ENCODE measurements around the gene THY1.
"Not testable (repeated sequence)": the region's sequence is repeated elsewhere in the genome, so short reads cannot be mapped to it uniquely, and the experiment has no call there.

Gene THY1

GRCh38 chr11:119445379-119445778 is 22.4 kb upstream of the THY1 start:
- DNase-seq, result no peak

GRCh38 chr11:119441898-119442243 is 18.9 kb upstream of the THY1 start:
- DNase-seq, result no peak

GRCh38 chr11:119438599-119438998 is 15.6 kb upstream of the THY1 start:
- DNase-seq, result no peak

GRCh38 chr11:119437521-119437920 is 14.5 kb upstream of the THY1 start:
- not testable (repeated sequence) for DNase-seq

- no peak for DNase-seq
These were observed 13.7 kb upstream of the THY1 start for GRCh38 chr11:119436711-119437110.

GRCh38 chr11:119436093-119436492 is 13.1 kb upstream of the THY1 start:
- no peak for DNase-seq

GRCh38 chr11:119434591-119435330 is 11.8 kb upstream of the THY1 start:
- DNase-seq, result no peak

- no peak for DNase-seq
These were observed 10.4 kb upstream of the THY1 start for GRCh38 chr11:119433358-119433725.

GRCh38 chr11:119432484-119433357 is 9.7 kb upstream of the THY1 start:
- no peak for DNase-seq

GRCh38 chr11:119431523-119431922 is 8.6 kb upstream of the THY1 start:
- DNase-seq, result no peak

- DNase-seq, result no peak
These were observed 4.3 kb upstream of the THY1 start for GRCh38 chr11:119427279-119427678.

- no peak for DNase-seq
These were observed 3.2 kb upstream of the THY1 start for GRCh38 chr11:119426142-119426541.

GRCh38 chr11:119424775-119425174 is 1.8 kb upstream of the THY1 start:
- no peak for DNase-seq

- DNase-seq, result no peak
These were observed 1.3 kb upstream of the THY1 start for GRCh38 chr11:119424276-119424675.

- no peak for DNase-seq
These were observed 710 bp upstream of the THY1 start for GRCh38 chr11:119423509-119424254.

GRCh38 chr11:119421941-119422808 is 797 bp downstream of the THY1 start:
- DNase-seq, result no peak

GRCh38 chr11:119421351-119421750 is 1.6 kb downstream of the THY1 start:
- DNase-seq, result no peak

- no peak for DNase-seq
These were observed 2.3 kb downstream of the THY1 start for GRCh38 chr11:119420631-119421030.

GRCh38 chr11:119419834-119420492 is 3.0 kb downstream of the THY1 start:
- DNase-seq, result no peak

GRCh38 chr11:119419246-119419645 is 3.7 kb downstream of the THY1 start:
- DNase-seq, result no peak

- no peak for DNase-seq
These were observed 4.2 kb downstream of the THY1 start for GRCh38 chr11:119418759-119419158.

Data from activated effector memory CD4-positive, alpha-beta T cell treated with anti-CD3 and anti-CD28 coated beads, Interleukin-2, amount 50 U/mL, for 16 hours (primary cell).